MM.1S (cell line): ENCODE results near the gene HINFP.

Source experiments
- EZH2 ChIP-seq: fragments of 300-600 bp; sonication (generic); optimal IDR thresholded peaks from 2 replicates; pipeline ENCODE3; 2017; ENCODE audit warnings: low read depth, mild to moderate bottlenecking, antibody characterized with exemption, low read length, mixed read lengths
- TF ChIP-seq, protein P1 (sequence below): fragments of 300-600 bp; sonication (generic); IDR thresholded peaks from 2 replicates; pipeline ENCODE4 v1.5.1; 2016; ENCODE audit warnings: antibody characterized with exemption, low read length, mixed read lengths

- TF ChIP-seq, protein P1, sequence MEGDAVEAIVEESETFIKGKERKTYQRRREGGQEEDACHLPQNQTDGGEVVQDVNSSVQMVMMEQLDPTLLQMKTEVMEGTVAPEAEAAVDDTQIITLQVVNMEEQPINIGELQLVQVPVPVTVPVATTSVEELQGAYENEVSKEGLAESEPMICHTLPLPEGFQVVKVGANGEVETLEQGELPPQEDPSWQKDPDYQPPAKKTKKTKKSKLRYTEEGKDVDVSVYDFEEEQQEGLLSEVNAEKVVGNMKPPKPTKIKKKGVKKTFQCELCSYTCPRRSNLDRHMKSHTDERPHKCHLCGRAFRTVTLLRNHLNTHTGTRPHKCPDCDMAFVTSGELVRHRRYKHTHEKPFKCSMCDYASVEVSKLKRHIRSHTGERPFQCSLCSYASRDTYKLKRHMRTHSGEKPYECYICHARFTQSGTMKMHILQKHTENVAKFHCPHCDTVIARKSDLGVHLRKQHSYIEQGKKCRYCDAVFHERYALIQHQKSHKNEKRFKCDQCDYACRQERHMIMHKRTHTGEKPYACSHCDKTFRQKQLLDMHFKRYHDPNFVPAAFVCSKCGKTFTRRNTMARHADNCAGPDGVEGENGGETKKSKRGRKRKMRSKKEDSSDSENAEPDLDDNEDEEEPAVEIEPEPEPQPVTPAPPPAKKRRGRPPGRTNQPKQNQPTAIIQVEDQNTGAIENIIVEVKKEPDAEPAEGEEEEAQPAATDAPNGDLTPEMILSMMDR: no peak
- no peak for TF ChIP-seq EZH2
These were observed 3.2 kb upstream of the HINFP start for GRCh38 chr11:119118227-119118626.
